Measurements from ENCODE around the gene GGN. TPM values are rescaled to one million over a fixed set of nuclear protein-coding genes. Genes with fewer than 3 reads are reported as not detected.

The GGN gene
- total and polyA plus RNA-seq, 9 of the 15 experiments (the other 6 are each of a cell fraction or from before 2014, with no cell fraction given) = 0.15 to 0.33 TPM; not detected in 7

- ATAC-seq (no peak), DNase-seq (ENCODE audit: extremely low read depth in 1 of 4, low spot score in 3 of 4) (no peak), FAIRE-seq (no peak)
- WGBS (ENCODE audit: insufficient coverage, low coverage, missing lambda C conversion rate) = 28% methylated on average over 15 of the region's 28 CpGs
- Histone ChIP-seq H3K27me3 (ENCODE audit: control insufficient read depth in 2 of 2, insufficient read depth in 2 of 2, low read length in 2 of 2) (no peaks in the 10 kb centered on the region), H3K9me3 (replicated peaks; ENCODE audit: control insufficient read depth, insufficient read depth, low read depth, low read length) (no peaks in the 10 kb centered on the region), H3K79me2 (ENCODE audit: control insufficient read depth, insufficient read depth, low read length) (0 out of 3 replicates have a peak, but pooled peaks cover 2% of the 10 kb centered on the region), H3K9ac (ENCODE audit: insufficient read depth in 1 of 2, low read depth in 2 of 2, low read length in 2 of 2) (peak overlapping the region in 1 of 2 experiments; percentile 21; a peak in 1 of 4 replicates), H3K9me1 (ENCODE audit: control insufficient read depth, insufficient read depth, low read length) (no peaks in the 10 kb centered on the region), H3K4me3 (no peak overlapping the region), H3K36me3 (ENCODE audit: control insufficient read depth, insufficient read depth, low read length) (peaks cover 21% of the 10 kb centered on the region; the same call in 1 of the 3 replicates), H3K27ac (ENCODE audit: extremely low read depth, low read depth, low read length) (no peak overlapping the region), H4K20me1 (replicated peaks; ENCODE audit: control insufficient read depth, insufficient read depth, low read length) (no peaks in the 10 kb centered on the region), H3K4me2 (ENCODE audit: insufficient read depth, low read length) (no peak overlapping the region), H3K4me1 (replicated peaks in 1 of 2; ENCODE audit: control insufficient read depth in 2 of 2, insufficient read depth in 2 of 2, low read length in 2 of 2) (peaks cover 16 to 68% of the 10 kb centered on the region in 2 experiments; a peak in 4 of 5 replicates), H2AFZ (ENCODE audit: low read depth, low read length) (no peak overlapping the region)
- POLR2A ChIA-PET = interaction anchor here (0.6 to 1.1 kb wide), 5 partner anchors 8 to 15 kb away, joined by 3 to 4 read pairs (median 3); partner anchors contain the start of gene PSMD8
- in situ Hi-C loops (cut with MboI) (no loop called here), intact Hi-C loops (cut with micrococcal nuclease) (loop anchor here (5.0 kb wide), 2 partner anchors 52 to 147 kb away; partner anchors contain the start of gene CATSPERG)
- CTCF ChIA-PET (ENCODE audit: low intra/inter-chr PET ratio) = no interaction called here
- no TSS peak for BruUV-seq (replicated peaks)
- TF ChIP-seq BHLHE40 (IDR thresholded peaks at IDR 0.05; ENCODE audit: low read length) (peak; percentile 52; the same call in 1 of the 2 replicates), TOE1 (IDR thresholded peaks at IDR 0.05; ENCODE audit: borderline replicate concordance) (peak; percentile 79; the same call in 1 of the 2 replicates), TOE1 (CRISPR knock-in tag; IDR thresholded peaks at IDR 0.05; ENCODE audit: borderline replicate concordance, low read depth) (no peak), RAD51 (IDR thresholded peaks at IDR 0.05; ENCODE audit: borderline replicate concordance, low read depth) (peak; percentile 84; the same call in 1 of the 2 replicates), USF2 (CRISPR knock-in tag; IDR thresholded peaks at IDR 0.05) (peak; percentile 77), CBFA2T2 (conservative IDR thresholded peaks at IDR 0.05) (peak; percentile 41), RUNX1 (IDR thresholded peaks at IDR 0.05; ENCODE audit: low read depth) (no peak), TBP (optimal IDR thresholded peaks at IDR 0.05; ENCODE audit: low read depth, low read length) (no peak), ZNF146 (CRISPR knock-in tag; IDR thresholded peaks at IDR 0.05; ENCODE audit: unreplicated experiment) (no peak), REST (IDR thresholded peaks at IDR 0.05; ENCODE audit: borderline replicate concordance) (0 out of 2 replicates have a peak, but pooled peaks have one; percentile 5), REST (CRISPR knock-in tag; IDR thresholded peaks at IDR 0.05; ENCODE audit: low read depth) (no peak)
Measured at GRCh38 chr19:38389101-38389925, 1.5 kb upstream of the GGN start.

All from K562 (cell line).